Measurements from ENCODE around the gene ALDOB. TPM values are rescaled to one million over a fixed set of nuclear protein-coding genes. Genes with fewer than 3 reads are reported as not detected.
A peak's percentile ranks its signal among the peaks of the same experiment; 100 is the strongest.

ALDOB gene
- total and polyA plus RNA-seq, 2 of the 13 experiments (the other 11 are each of a cell fraction or from before 2014, with no cell fraction given) = 0.29 to 0.97 TPM

GRCh38 chr9:101398930-101399642 lies 36.5 kb downstream of the ALDOB start (continued):
- TF ChIP-seq ZNF317 (CRISPR knock-in tag; IDR thresholded peaks at IDR 0.05) (no peak), ZNF451 (CRISPR knock-in tag; IDR thresholded peaks at IDR 0.05) (0 out of 2 replicates have a peak, but pooled peaks have one; percentile 13), ZBTB7A (CRISPR knock-in tag; IDR thresholded peaks at IDR 0.05) (peak; percentile 59; the same call in 1 of the 2 replicates), AGO2 (optimal IDR thresholded peaks at IDR 0.05; ENCODE audit: low read depth, low read length) (peak; percentile 52), ZNF878 (CRISPR knock-in tag; IDR thresholded peaks at IDR 0.05) (0 out of 2 replicates have a peak, but pooled peaks have one; percentile 11), CENPX (CRISPR knock-in tag; IDR thresholded peaks at IDR 0.05) (no peak), ZNF75D (CRISPR knock-in tag; IDR thresholded peaks at IDR 0.05; ENCODE audit: borderline replicate concordance) (no peak), ZNF784 (CRISPR knock-in tag; IDR thresholded peaks at IDR 0.05; ENCODE audit: borderline replicate concordance) (no peak), HES4 (CRISPR knock-in tag; IDR thresholded peaks at IDR 0.05; ENCODE audit: borderline replicate concordance) (peak; percentile 62; the same call in 1 of the 2 replicates), ZNF329 (CRISPR knock-in tag; IDR thresholded peaks at IDR 0.05; ENCODE audit: low read depth) (peak; percentile 48), MXD3 (CRISPR knock-in tag; IDR thresholded peaks at IDR 0.05) (peak; percentile 28; the same call in 1 of the 2 replicates), PCBP1 (IDR thresholded peaks at IDR 0.05; ENCODE audit: borderline replicate concordance, low read depth, low read length) (peak; percentile 87; the same call in 1 of the 2 replicates), ZNF430 (CRISPR knock-in tag; IDR thresholded peaks at IDR 0.05) (peak; percentile 58; the same call in 1 of the 2 replicates), ETV5 (CRISPR knock-in tag; IDR thresholded peaks at IDR 0.05; ENCODE audit: borderline replicate concordance) (0 out of 2 replicates have a peak, but pooled peaks have one; percentile 0), ZNF562 (CRISPR knock-in tag; IDR thresholded peaks at IDR 0.05; ENCODE audit: borderline replicate concordance) (no peak), ZNF709 (CRISPR knock-in tag; IDR thresholded peaks at IDR 0.05) (0 out of 2 replicates have a peak, but pooled peaks have one; percentile 14), HOXD1 (CRISPR knock-in tag; IDR thresholded peaks at IDR 0.05) (peak; percentile 28; the same call in 1 of the 2 replicates), ZNF224 (CRISPR knock-in tag; IDR thresholded peaks at IDR 0.05) (peak; percentile 80; the same call in 1 of the 2 replicates), ATF7 (IDR thresholded peaks at IDR 0.05) (no peak), ATF7 (CRISPR knock-in tag; IDR thresholded peaks at IDR 0.05) (no peak), ZSCAN21 (CRISPR knock-in tag; IDR thresholded peaks at IDR 0.05; ENCODE audit: borderline replicate concordance) (peak; percentile 50; the same call in 1 of the 2 replicates), ZNF605 (CRISPR knock-in tag; IDR thresholded peaks at IDR 0.05) (peak; percentile 37; the same call in 1 of the 2 replicates), RBM39 (IDR thresholded peaks at IDR 0.05; ENCODE audit: low read depth, low read length, poor library complexity, severe bottlenecking) (no peak), SPEN (CRISPR knock-in tag; IDR thresholded peaks at IDR 0.05; ENCODE audit: low read depth) (peak; percentile 18), ZNF33B (CRISPR knock-in tag; IDR thresholded peaks at IDR 0.05) (0 out of 2 replicates have a peak, but pooled peaks have one; percentile 52)
